Hepatic stellate cell (primary cell): Measurements from ENCODE around the gene CTSE.

Source experiments
- DNase-seq: peaks from one replicate; pipeline ENCODE4 v3.0.0; 2011; ENCODE audit warnings: low spot score

The CTSE gene

GRCh38 chr1:205971082-205971481, 52.6 kb downstream of the CTSE start:
- DNase-seq: no peak

- DNase-seq: no peak
Measured at GRCh38 chr1:205970486-205970885, 53.2 kb downstream of the CTSE start.

GRCh38 chr1:205969229-205969628, 54.5 kb downstream of the CTSE start:
- DNase-seq: no peak

- DNase-seq: no peak
Measured at GRCh38 chr1:205967554-205968335, 56.0 kb downstream of the CTSE start.

- DNase-seq: no peak
Measured at GRCh38 chr1:205965036-205965884, 58.4 kb downstream of the CTSE start.

GRCh38 chr1:205963352-205964155, 60.1 kb downstream of the CTSE start:
- no peak for DNase-seq

GRCh38 chr1:205962821-205963221, 60.9 kb downstream of the CTSE start:
- DNase-seq: no peak

- DNase-seq: no peak
Measured at GRCh38 chr1:205961991-205962820, 61.5 kb downstream of the CTSE start.

- DNase-seq: no peak
Measured at GRCh38 chr1:205961405-205961804, 62.3 kb downstream of the CTSE start.

- DNase-seq: no peak
Measured at GRCh38 chr1:205959789-205960188, 63.9 kb downstream of the CTSE start.
